Activated T-helper 1 cell treated with anti-CD3 and anti-CD28 coated beads, Interleukin-2, amount 50 U/mL, for 16 hours (primary cell): ENCODE data around the gene FMN2.
"Not testable (repeated sequence)": the region's sequence is repeated elsewhere in the genome, so short reads cannot be mapped to it uniquely, and the experiment has no call there.

Experiments
- DNase-seq, 2 donors: peaks; one replicate each; pipeline ENCODE4 v3.0.0-alpha.2; 2020; ENCODE audit warnings: low read depth in 1 of 2, low spot score in 1 of 2

Gene FMN2

GRCh38 chr1:240306673-240307072 lies 215.0 kb downstream of the FMN2 start:
- no peak for DNase-seq

DNA sequence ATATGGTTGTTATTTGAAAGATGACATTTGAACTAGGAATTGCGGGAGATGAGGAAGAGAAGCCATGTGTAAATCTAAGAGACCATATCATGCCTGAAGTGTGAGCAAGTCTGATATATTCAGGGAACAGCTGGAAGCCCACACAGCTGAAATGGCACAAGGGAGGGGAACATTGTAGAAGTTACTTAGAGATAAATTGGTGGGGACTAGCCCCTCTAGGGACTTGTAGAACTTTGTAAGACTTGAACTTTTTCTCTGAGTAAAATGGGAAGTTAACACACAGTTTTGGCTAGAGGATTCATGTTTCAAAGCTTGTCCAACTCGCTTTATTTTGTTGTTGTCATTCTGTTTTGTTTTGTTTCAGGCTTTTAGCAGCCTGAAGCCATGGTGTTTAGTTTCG lies 216.4 kb downstream of the FMN2 start:
- no peak for DNase-seq

- DNase-seq, result no peak
Measured at GRCh38 chr1:240309769-240310168, 218.1 kb downstream of the FMN2 start.

DNA sequence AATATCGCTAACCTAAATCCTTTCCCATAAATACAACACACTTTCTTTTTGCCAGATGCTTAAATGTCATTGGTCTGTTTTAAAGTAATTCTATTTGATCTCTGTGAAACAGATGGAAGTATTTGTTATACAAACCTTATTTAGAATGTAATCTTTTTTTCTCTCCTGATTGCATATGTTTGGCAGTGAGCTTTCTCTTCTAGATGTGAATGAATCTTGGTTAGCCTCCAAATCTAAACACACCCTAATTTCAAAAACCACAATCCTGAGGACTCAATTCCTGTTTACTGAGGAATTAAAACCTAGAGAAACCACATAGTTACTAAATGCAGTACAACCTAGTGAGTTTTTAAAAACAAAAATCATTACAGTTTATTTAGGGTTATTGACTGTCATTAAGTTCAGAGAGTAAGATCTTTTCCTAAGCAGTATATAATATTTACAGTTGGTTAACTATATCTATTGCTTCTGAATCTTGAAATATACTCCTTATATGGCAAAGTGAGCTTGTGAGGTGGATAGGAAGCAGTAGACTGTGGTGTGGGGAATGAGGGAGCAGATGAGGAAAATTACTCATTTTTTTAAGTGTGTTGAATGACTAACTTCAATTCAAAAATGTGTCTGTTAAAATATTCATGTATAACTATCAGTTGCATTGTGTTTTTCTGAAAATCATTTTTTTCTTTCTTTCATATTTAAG lies 218.7 kb downstream of the FMN2 start:
- no peak for DNase-seq

DNA sequence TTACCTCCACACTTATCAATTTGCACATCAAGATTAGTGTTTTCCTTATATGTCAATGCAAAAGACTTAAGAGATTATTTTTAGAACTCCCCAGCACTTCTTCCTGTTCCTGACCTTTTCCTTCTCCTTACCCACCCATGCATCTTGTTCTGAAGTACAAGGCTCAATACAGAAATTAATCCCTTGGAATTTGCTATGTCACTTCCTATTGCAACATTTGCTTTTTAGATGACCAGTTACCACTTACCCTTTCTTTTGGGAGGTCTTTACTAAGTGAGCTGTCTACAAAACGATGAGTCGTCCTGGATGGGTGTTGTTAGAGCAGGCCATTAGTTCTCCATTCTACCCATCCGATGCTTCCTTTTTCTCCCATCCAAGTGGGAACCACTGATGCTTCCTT lies 221.2 kb downstream of the FMN2 start:
- no peak for DNase-seq

DNA sequence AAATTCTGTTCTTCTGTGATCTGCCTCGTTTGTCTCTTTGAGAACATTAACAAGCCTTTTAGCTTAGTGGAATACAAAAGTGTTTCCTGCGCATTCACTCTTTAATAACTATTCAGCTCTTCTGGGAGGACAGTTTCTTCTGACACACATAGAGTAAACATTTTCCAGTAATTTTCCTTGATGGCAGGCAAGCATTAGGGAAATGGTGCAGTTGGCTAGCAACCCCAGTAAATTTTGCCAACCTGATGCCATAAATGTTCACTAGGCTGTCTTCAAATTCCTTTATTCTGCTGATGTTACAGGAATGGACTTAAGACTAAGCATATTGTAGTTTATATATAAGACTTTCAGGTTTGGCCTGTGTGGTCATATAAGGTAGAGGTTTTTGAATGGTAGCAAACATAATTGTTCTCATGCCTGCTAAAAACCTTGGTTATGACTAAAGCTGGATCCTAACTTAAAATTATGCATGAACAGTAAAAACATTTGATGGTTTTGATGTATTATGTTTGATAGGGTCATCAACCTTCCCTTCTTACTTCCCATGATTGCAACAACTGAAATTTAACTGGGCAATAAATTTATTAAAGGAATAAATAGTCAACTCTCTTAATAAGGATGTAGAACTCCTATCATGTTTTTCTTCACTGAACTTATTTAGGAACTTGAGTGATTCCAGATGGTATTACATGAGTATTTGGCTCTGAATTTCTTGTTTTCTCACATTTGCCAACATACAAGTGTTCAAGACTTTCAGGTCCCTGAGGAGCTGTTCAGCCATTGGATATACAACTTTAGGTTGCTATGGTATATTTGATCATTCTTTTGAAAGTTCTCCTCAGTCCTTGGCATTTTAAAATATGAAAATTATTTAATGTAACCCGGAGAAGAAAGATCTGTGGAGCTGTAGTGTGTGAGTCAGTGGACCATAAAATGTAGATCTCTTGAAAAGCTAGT lies 223.4 kb downstream of the FMN2 start:
- DNase-seq, result no peak

DNA sequence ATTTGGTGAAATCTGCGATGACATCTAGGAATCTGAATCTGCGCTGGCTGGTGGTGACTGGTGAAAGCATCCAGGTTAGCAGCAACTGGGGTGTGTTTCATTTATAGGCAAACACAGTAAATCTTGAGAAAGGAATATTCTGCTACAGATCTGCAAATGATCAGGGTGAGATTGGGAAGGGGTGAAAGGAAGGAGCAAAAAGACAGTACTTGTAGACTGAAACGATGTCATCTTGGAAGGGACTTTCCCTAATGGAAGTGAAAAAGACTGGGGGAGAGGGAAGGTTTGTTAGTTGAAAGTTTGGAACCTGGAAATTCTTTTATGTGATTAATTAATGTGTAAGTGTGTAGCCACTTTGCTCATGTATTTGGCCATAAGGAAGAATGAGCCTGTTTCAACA lies 228.3 kb downstream of the FMN2 start:
- DNase-seq, result no peak

- no peak for DNase-seq
Measured at GRCh38 chr1:240320659-240321058, 229.0 kb downstream of the FMN2 start.

DNA sequence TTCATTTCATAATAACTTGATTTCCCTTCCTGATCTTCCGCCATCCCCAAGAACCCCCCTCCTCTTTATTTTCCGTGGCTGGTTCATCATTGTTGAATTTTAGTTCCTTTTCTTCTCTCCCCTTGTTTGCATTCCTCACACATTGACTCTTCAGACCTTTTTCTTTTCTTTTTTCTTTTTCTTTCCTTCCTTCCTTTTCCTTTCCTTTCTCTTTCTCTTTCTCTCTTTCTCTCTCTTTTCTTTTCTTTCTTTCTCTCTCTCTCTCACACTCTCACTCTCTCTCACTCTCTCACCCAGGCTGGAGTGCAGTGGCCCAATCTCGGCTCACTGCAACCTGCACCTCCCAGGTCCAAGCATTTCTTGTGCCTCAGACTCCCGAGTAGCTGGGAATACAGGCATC lies 231.3 kb downstream of the FMN2 start:
- no peak for DNase-seq

- DNase-seq, result not testable (repeated sequence)
Measured at GRCh38 chr1:240328382-240328781, 236.7 kb downstream of the FMN2 start.

GRCh38 chr1:240329443-240329842 lies 237.8 kb downstream of the FMN2 start:
- DNase-seq, result no peak

DNA sequence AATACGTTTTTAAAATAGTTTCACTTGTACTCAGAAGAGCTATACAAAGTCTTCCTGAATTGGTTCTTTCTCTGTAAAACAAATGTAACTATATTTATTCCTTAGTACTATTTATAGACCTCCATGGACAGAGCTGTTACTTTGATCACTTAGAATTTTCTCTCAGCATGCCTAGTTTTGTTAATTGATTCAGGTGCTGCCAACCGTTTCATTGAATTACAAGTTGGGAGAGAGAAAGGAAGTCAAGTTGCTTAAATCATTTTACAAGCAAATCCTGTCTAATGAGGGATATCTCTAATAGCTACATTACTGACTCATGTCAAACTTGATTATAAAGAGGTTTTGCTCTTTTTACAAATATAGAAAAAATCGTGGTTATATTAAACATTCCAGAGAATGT lies 241.0 kb downstream of the FMN2 start:
- no peak for DNase-seq

GRCh38 chr1:240337781-240338180 lies 246.1 kb downstream of the FMN2 start:
- no peak for DNase-seq

- DNase-seq, result no peak
Measured at GRCh38 chr1:240338837-240339236, 247.2 kb downstream of the FMN2 start.

DNA sequence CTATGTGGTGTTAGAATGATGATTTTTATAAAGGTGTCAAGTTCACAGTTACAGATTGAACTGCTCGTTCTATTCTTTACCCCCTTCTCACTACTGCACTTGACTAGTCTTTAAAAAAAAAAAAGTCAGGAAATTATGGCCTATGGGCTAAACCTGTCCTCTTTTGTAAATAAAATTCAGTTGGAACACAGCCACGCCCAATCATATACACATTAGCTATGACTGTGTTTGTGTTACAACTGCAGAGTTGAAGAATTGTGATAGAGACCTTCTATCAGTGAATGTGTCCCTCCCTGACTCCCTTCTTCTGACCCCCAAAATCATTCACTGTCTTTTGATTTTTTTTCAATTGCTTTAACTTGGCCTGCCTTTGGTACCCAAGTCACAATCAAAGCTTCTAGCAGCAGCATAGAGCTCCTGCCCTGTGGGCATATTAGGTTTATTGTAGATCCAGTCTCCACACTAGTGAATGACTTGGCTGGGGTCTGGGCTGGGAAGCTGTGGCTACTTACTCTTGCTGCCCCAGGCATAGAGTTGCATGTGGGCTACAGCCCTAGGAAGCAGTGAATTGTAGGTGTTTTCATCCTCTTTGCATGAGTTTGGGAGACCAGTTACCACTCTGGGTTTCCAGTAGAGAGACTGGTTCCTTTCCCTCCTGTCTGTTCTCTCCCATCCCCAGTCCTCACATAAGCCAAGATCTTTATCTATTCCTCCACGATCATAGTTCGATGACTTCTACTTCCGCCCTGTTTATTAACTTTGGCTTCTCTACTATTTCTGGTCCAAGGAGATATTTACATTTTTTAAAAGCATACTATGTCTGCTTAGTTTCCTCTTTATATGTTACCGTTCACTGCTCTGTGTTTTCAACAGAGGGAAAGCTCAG lies 249.9 kb downstream of the FMN2 start:
- no peak for DNase-seq

DNA sequence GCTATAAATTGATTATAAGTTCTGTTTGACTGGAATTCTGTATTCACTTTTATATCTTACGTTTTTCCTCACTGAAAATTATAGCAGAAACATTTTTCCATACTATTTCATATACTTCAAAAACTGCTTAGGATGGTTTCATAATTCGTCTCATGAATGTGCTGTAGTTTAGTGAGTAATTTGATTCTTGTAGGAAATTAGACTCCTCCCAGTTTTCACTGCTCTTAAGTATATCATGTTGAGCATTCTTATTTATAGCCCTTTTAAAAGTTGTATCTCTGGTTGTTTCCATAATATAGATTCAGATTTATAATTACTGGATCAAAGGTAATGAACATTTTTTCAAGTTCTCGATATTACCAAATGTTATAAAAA lies 250.6 kb downstream of the FMN2 start:
- DNase-seq, result no peak

GRCh38 chr1:240343045-240343444 lies 251.4 kb downstream of the FMN2 start:
- no peak for DNase-seq

- no peak for DNase-seq
Measured at GRCh38 chr1:240343966-240344365, 252.3 kb downstream of the FMN2 start.

DNA sequence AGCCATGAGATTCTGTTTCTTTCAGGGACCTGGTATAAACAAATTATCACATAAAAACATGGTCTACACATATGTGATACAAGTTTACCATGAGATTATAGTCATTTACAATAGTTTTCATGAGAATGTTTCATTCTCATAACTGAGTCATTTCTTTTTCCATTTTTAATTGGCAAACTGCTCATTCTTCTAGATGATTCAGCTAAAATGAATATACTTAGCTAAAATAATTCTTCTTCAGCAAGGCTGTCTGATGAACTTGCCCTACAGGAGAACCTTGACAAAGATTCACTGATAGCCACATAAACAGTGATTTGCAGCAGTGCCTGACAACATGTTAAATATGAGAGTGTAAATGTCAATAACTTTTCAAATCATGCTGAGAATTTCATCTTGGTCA lies 253.2 kb downstream of the FMN2 start:
- no peak for DNase-seq

DNA sequence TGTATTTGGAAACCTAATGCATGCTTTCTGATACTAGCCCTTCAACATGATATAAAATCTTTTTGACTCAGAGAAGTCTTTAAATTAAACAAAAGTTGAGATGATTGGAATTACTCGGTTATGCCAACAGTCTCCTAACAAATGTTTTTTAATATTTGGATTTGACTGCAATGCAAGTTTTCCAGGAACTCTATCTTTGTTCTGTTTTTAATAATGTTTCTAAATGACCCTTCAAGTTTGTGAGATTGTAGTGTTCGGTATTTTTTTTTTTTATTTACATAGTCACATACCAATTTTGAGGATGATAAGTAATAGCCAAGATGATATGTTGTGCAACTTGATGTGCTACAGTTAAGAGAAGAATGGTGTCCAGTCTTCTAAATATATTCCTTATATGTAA lies 258.0 kb downstream of the FMN2 start:
- DNase-seq, result no peak

- DNase-seq, result no peak
Measured at GRCh38 chr1:240350910-240351331, 259.2 kb downstream of the FMN2 start.
